ENCODE results near the gene SYT17.

GRCh38 chr16:19136549-19137196 is 31.4 kb upstream of the SYT17 start:
- TF ChIP-seq CTCF (IDR thresholded peaks at IDR 0.05) (no peak), ZFX (IDR thresholded peaks at IDR 0.05; ENCODE audit: borderline replicate concordance) (no peak)
